Left ventricle myocardium inferior (tissue), 1 donor: ENCODE results near the gene CFAP45. TPM values are rescaled to one million over a fixed set of nuclear protein-coding genes. Genes with fewer than 3 reads are reported as not detected.

Source experiments
- DNase-seq: peaks from one replicate; pipeline ENCODE4 v3.0.0-alpha.2; 2020
- H3K27ac ChIP-seq: fragments of 200-600 bp; replicated peaks from 2 replicates; pipeline ENCODE4 v1.8.0; 2021
- H3K27me3 ChIP-seq: fragments of 200-600 bp; 2 replicates; pipeline ENCODE4 v1.8.0; 2021; ENCODE audit warnings: low read depth
- H3K36me3 ChIP-seq: fragments of 200-600 bp; 2 replicates; pipeline ENCODE4 v1.8.0; 2021
- H3K4me1 ChIP-seq: fragments of 200-600 bp; 2 replicates; pipeline ENCODE4 v1.8.0; 2021
- H3K4me3 ChIP-seq: fragments of 200-600 bp; 2 replicates; pipeline ENCODE4 v1.8.0; 2021; ENCODE audit warnings: mild to moderate bottlenecking, moderate library complexity
- H3K9me3 ChIP-seq: fragments of 200-600 bp; replicated peaks from 2 replicates; pipeline ENCODE4 v1.8.0; 2021
- intact Hi-C: fragments of 100-400 bp; cut with micrococcal nuclease; formaldehyde crosslinking; loops from one replicate; pipeline ENCODE4 v1.11.0; 2022
- total RNA-seq: library from RNA; stranded (reverse); fragmentation: NEBNext Ultra II Directional; extraction: Animal tissue kit (Norgen Biotek cat#: 25700); gene quantifications from one replicate; pipeline ENCODE4 v1.2.1, GENCODE V29; 2021
- TF ChIP-seq, protein P1 (sequence below): fragments of 200-600 bp; IDR thresholded peaks from 2 replicates; pipeline ENCODE4 v1.8.0; 2021; ENCODE audit warnings: antibody characterized with exemption, mild to moderate bottlenecking, borderline replicate concordance
- donor health status: DM: no; HTN: yes; CAD: no; lungs with severe emphysema.

CFAP45 gene
- total RNA-seq, 1 donor from 2014 or later: 1.1 TPM

- H3K4me3 ChIP-seq: no peak overlapping the region
- H3K36me3 ChIP-seq: no peaks in the 10 kb centered on the region
- no peak for DNase-seq
- H3K27me3 ChIP-seq: peaks cover 6% of the 10 kb centered on the region
- intact Hi-C loops: no loop called here
- no peak overlapping the region for H3K27ac ChIP-seq
- TF ChIP-seq, protein P1, sequence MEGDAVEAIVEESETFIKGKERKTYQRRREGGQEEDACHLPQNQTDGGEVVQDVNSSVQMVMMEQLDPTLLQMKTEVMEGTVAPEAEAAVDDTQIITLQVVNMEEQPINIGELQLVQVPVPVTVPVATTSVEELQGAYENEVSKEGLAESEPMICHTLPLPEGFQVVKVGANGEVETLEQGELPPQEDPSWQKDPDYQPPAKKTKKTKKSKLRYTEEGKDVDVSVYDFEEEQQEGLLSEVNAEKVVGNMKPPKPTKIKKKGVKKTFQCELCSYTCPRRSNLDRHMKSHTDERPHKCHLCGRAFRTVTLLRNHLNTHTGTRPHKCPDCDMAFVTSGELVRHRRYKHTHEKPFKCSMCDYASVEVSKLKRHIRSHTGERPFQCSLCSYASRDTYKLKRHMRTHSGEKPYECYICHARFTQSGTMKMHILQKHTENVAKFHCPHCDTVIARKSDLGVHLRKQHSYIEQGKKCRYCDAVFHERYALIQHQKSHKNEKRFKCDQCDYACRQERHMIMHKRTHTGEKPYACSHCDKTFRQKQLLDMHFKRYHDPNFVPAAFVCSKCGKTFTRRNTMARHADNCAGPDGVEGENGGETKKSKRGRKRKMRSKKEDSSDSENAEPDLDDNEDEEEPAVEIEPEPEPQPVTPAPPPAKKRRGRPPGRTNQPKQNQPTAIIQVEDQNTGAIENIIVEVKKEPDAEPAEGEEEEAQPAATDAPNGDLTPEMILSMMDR: no peak
- H3K9me3 ChIP-seq: no peaks in the 10 kb centered on the region
- H3K4me1 ChIP-seq: peaks cover 8% of the 10 kb centered on the region
Observed at GRCh38 chr1:159828581-159829272, 71.2 kb downstream of the CFAP45 start.

GRCh38 chr1:159828176-159828575 is 71.8 kb downstream of the CFAP45 start:
- H3K4me1 ChIP-seq: peaks cover 8% of the 10 kb centered on the region

GRCh38 chr1:159827549-159827948 is 72.4 kb downstream of the CFAP45 start:
- no peak for DNase-seq
- Histone ChIP-seq H3K9me3 (no peaks in the 10 kb centered on the region), H3K4me3 (peak overlapping the region; percentile 19), H3K36me3 (no peaks in the 10 kb centered on the region), H3K27ac (no peak overlapping the region), H3K4me1 (peaks cover 8% of the 10 kb centered on the region), H3K27me3 (peaks cover 18% of the 10 kb centered on the region)
- TF ChIP-seq, protein P1: no peak
- intact Hi-C loops: no loop called here

More at GRCh38 chr1:159828176-159828575, 71.8 kb downstream of the CFAP45 start:
- no peak overlapping the region for H3K4me3 ChIP-seq
- no peak overlapping the region for H3K27ac ChIP-seq
- DNase-seq: no peak
- no peaks in the 10 kb centered on the region for H3K9me3 ChIP-seq
- intact Hi-C loops: no loop called here
- TF ChIP-seq, protein P1: no peak
- H3K36me3 ChIP-seq: no peaks in the 10 kb centered on the region
- H3K27me3 ChIP-seq: peaks cover 12% of the 10 kb centered on the region

- Histone ChIP-seq H3K27ac (peak overlapping the region; percentile 4), H3K4me3 (peak overlapping the region; percentile 19), H3K4me1 (peaks cover 8% of the 10 kb centered on the region), H3K9me3 (no peaks in the 10 kb centered on the region), H3K36me3 (no peaks in the 10 kb centered on the region), H3K27me3 (peaks cover 22% of the 10 kb centered on the region)
- no peak for DNase-seq
- TF ChIP-seq, protein P1: no peak
- intact Hi-C loops: no loop called here
Observed at GRCh38 chr1:159827102-159827490, 72.9 kb downstream of the CFAP45 start.

DNA sequence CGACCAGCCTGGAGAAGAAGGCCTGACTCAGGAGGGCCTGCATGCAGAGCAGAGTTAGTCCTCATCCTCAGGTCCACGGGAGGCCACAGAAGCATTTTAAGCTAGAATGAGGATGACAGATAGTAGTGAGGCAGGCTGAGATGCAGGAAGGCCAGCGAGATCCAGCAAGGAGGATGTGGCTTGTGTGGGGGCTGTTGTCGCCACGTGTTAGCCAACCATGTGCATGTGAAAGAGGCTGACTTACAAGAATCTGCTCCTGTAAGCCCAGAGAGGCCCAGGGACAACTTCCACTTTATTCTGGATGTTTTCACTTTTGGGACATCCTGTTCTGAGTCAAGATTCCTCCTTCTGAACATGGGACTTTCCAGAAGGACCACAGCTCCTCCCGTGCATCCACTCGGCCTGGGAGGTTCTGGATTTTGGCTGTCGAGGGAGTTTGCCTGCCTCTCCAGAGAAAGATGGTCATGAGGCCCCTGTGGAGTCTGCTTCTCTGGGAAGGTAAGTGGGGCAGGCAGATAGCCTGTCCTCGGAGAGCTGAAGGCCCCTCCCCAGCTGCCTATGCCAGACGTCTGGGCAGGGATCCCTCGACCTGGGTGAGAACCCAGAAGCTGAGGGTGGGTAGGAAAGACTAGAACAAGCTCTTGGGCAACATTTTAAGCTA is 73.4 kb downstream of the CFAP45 start, which contains the start of gene SLAMF8:
Gene SLAMF8 (plus strand): TSS at position 433 of the 661 bp plus-strand sequence. CDS start 26 bp downstream, at position 459.
- Histone ChIP-seq H3K4me1 (peaks cover 8% of the 10 kb centered on the region), H3K4me3 (peak within 1 kb of the TSS; percentile 19)
- TF ChIP-seq, protein P1: no peak

More for the DNA sequence above, 73.4 kb downstream of the CFAP45 start, which contains the start of gene SLAMF8:
- peak within 1 kb of the TSS; percentile 4 for H3K27ac ChIP-seq
- intact Hi-C loops: no loop called here
- H3K27me3 ChIP-seq: peaks cover 28% of the 10 kb centered on the region
- no peaks in the 10 kb centered on the region for H3K9me3 ChIP-seq
- DNase-seq: peak; percentile 36
- no peaks in the 10 kb centered on the region for H3K36me3 ChIP-seq
